ENCODE measurements around the gene MRPL33.

The MRPL33 gene

GRCh38 chr2:27779417-27780055, 8.0 kb downstream of the MRPL33 start:
- no peak for DNase-seq

- no peak for DNase-seq
These were observed 10.0 kb downstream of the MRPL33 start for GRCh38 chr2:27781496-27781895.

- no peak for DNase-seq
These were observed 11.2 kb downstream of the MRPL33 start for GRCh38 chr2:27782701-27783100.

- DNase-seq: no peak
These were observed 19.3 kb downstream of the MRPL33 start for GRCh38 chr2:27790796-27791195.

GRCh38 chr2:27792759-27793158, 21.2 kb downstream of the MRPL33 start:
- DNase-seq: no peak

GRCh38 chr2:27795093-27795834, 23.7 kb downstream of the MRPL33 start:
- DNase-seq: no peak

GRCh38 chr2:27795868-27796277, 24.4 kb downstream of the MRPL33 start:
- DNase-seq: no peak

GRCh38 chr2:27796791-27797765, 25.6 kb downstream of the MRPL33 start:
- DNase-seq: no peak

GRCh38 chr2:27797841-27798240, 26.3 kb downstream of the MRPL33 start:
- DNase-seq: no peak

- no peak for DNase-seq
These were observed 27.0 kb downstream of the MRPL33 start for GRCh38 chr2:27798486-27798885.

GRCh38 chr2:27798948-27799645, 27.6 kb downstream of the MRPL33 start:
- no peak for DNase-seq

GRCh38 chr2:27799646-27800010, 28.1 kb downstream of the MRPL33 start:
- DNase-seq: no peak

- no peak for DNase-seq
These were observed 29.3 kb downstream of the MRPL33 start for GRCh38 chr2:27800856-27801255.

GRCh38 chr2:27802547-27802946, 31.0 kb downstream of the MRPL33 start:
- DNase-seq: no peak

GRCh38 chr2:27803046-27803445, 31.5 kb downstream of the MRPL33 start:
- DNase-seq: no peak

- no peak for DNase-seq
These were observed 32.6 kb downstream of the MRPL33 start for GRCh38 chr2:27804146-27804545.

GRCh38 chr2:27805180-27805579, 33.7 kb downstream of the MRPL33 start:
- no peak for DNase-seq

- DNase-seq: no peak
These were observed 35.0 kb downstream of the MRPL33 start for GRCh38 chr2:27806311-27807059.

- DNase-seq: no peak
These were observed 36.0 kb downstream of the MRPL33 start for GRCh38 chr2:27807476-27807875.

GRCh38 chr2:27808418-27808817, 36.9 kb downstream of the MRPL33 start:
- no peak for DNase-seq

GRCh38 chr2:27808984-27809383, 37.5 kb downstream of the MRPL33 start:
- no peak for DNase-seq

GRCh38 chr2:27809761-27810241, 38.3 kb downstream of the MRPL33 start:
- DNase-seq: no peak

All from DMS 273 treated with DMSO at 0.1 percent for 48 hours (cell line).